Measurements from ENCODE around the gene HSPG2.

The HSPG2 gene

GRCh38 chr1:21896652-21897532 lies 40.2 kb downstream of the HSPG2 start:
- no peak for DNase-seq

- DNase-seq: no peak
These were observed 41.1 kb downstream of the HSPG2 start for GRCh38 chr1:21896026-21896425.

GRCh38 chr1:21894034-21894881 lies 42.9 kb downstream of the HSPG2 start:
- no peak for DNase-seq

- DNase-seq: no peak
These were observed 43.9 kb downstream of the HSPG2 start for GRCh38 chr1:21893046-21893805.

GRCh38 chr1:21891621-21892479 lies 45.3 kb downstream of the HSPG2 start:
- DNase-seq: no peak

- DNase-seq: no peak
These were observed 46.0 kb downstream of the HSPG2 start for GRCh38 chr1:21891081-21891480.

- DNase-seq: no peak
These were observed 48.6 kb downstream of the HSPG2 start for GRCh38 chr1:21888500-21888899.

- no peak for DNase-seq
These were observed 49.3 kb downstream of the HSPG2 start for GRCh38 chr1:21887796-21888195.

- no peak for DNase-seq
These were observed 49.8 kb downstream of the HSPG2 start for GRCh38 chr1:21887216-21887736.

- DNase-seq: no peak
These were observed 50.5 kb downstream of the HSPG2 start for GRCh38 chr1:21886486-21887215.

GRCh38 chr1:21885236-21886037 lies 51.7 kb downstream of the HSPG2 start:
- no peak for DNase-seq

- no peak for DNase-seq
These were observed 52.5 kb downstream of the HSPG2 start for GRCh38 chr1:21884456-21885235.

GRCh38 chr1:21882721-21883415 lies 54.2 kb downstream of the HSPG2 start:
- no peak for DNase-seq

GRCh38 chr1:21881250-21881649 lies 55.9 kb downstream of the HSPG2 start:
- DNase-seq: no peak

- DNase-seq: no peak
These were observed 56.5 kb downstream of the HSPG2 start for GRCh38 chr1:21880619-21880970.

- no peak for DNase-seq
These were observed 57.0 kb downstream of the HSPG2 start for GRCh38 chr1:21879928-21880618.

GRCh38 chr1:21878840-21879478 lies 58.2 kb downstream of the HSPG2 start:
- no peak for DNase-seq

Data from activated naive CD4-positive, alpha-beta T cell (primary cell).